Dendritic cell treated with granulocyte-macrophage colony-stimulating factor and Interleukin-4, amounts not matched to agents 40 ng/mL and 50 ng/mL, for 4 days (primary cell): ENCODE results near the gene NT5M.

ENCODE experiments used
- H3K27ac Mint-ChIP-seq: one replicate; pipeline ENCODE4 v1.8.0; 2022; ENCODE audit warnings: mild to moderate bottlenecking, mixed read lengths
- H3K27me3 Mint-ChIP-seq: one replicate; pipeline ENCODE4 v1.8.0; 2022; ENCODE audit warnings: mild to moderate bottlenecking, mixed read lengths
- H3K36me3 Mint-ChIP-seq: one replicate; pipeline ENCODE4 v1.8.0; 2022; ENCODE audit warnings: low read depth, mixed read lengths
- H3K4me1 Mint-ChIP-seq: one replicate; pipeline ENCODE4 v1.8.0; 2022; ENCODE audit warnings: low read depth, mixed read lengths
- H3K4me3 Mint-ChIP-seq: one replicate; pipeline ENCODE4 v1.8.0; 2022; ENCODE audit warnings: mild to moderate bottlenecking, moderate library complexity, mixed read lengths
- H3K9me3 Mint-ChIP-seq: one replicate; pipeline ENCODE4 v1.8.0; 2022; ENCODE audit warnings: mixed read lengths
- intact Hi-C: fragments of 100-400 bp; cut with micrococcal nuclease; formaldehyde crosslinking; loops from one replicate; pipeline ENCODE4 v1.15.0; 2022

Gene NT5M

GRCh38 chr17:17314501-17315071 lies 11.4 kb downstream of the NT5M start:
- intact Hi-C loops = loop anchor here (5.0 kb wide), 1 partner anchor 312 kb away; no protein-coding TSS in a partner anchor
- H3K4me3 Mint-ChIP-seq = no peak overlapping the region
- no peaks in the 10 kb centered on the region for H3K9me3 Mint-ChIP-seq
- no peaks in the 10 kb centered on the region for H3K4me1 Mint-ChIP-seq
- H3K27ac Mint-ChIP-seq = no peak overlapping the region
- no peaks in the 10 kb centered on the region for H3K27me3 Mint-ChIP-seq
- H3K36me3 Mint-ChIP-seq = no peaks in the 10 kb centered on the region

- intact Hi-C loops = no loop called here
- Mint-ChIP-seq H3K27me3 (no peaks in the 10 kb centered on the region), H3K4me3 (no peak overlapping the region), H3K36me3 (no peaks in the 10 kb centered on the region), H3K4me1 (no peaks in the 10 kb centered on the region), H3K27ac (no peak overlapping the region), H3K9me3 (no peaks in the 10 kb centered on the region)
Measured at GRCh38 chr17:17315142-17315821, 12.1 kb downstream of the NT5M start.

DNA sequence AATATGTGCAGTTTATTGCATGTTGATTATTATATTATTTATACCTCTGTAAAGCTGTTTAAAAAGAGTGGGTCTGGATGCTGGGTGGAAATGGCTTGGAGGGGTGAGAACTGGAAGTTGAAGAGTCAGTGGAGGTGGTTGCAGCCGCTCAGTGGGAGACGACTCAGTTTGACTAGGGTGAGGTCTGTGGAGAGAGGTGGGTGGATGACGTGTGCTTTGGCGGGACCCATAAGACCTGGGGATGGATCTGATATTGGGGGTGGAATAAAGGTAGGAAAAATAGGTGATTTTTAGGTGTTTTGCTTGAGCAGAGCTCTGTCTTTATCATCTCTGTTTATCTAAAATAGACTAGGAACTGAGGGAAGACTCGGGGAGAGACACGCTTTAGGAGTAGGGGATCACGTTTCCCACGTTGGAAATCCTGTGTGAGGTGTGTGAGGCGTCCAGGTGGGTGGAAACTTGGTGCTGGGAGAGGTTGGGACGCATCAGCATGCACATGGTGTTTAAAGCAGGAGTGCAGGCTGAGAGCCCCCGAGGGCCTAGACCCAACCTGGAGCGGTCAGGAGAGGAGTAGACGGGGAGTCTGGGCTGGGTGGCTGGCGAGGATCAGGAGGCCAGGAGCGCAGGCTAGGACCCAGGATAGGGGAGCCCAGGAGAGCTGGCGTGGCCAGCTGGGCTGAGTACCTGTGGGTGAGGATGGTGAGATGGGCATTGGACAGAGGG lies 17.2 kb downstream of the NT5M start:
- no peaks in the 10 kb centered on the region for H3K9me3 Mint-ChIP-seq
- no peaks in the 10 kb centered on the region for H3K36me3 Mint-ChIP-seq
- H3K27me3 Mint-ChIP-seq = no peaks in the 10 kb centered on the region
- intact Hi-C loops = no loop called here
- no peak overlapping the region for H3K27ac Mint-ChIP-seq
- no peak overlapping the region for H3K4me3 Mint-ChIP-seq
- no peaks in the 10 kb centered on the region for H3K4me1 Mint-ChIP-seq

- intact Hi-C loops = no loop called here
- H3K9me3 Mint-ChIP-seq = no peaks in the 10 kb centered on the region
- no peaks in the 10 kb centered on the region for H3K27me3 Mint-ChIP-seq
- no peaks in the 10 kb centered on the region for H3K36me3 Mint-ChIP-seq
- H3K4me3 Mint-ChIP-seq = no peak overlapping the region
- no peak overlapping the region for H3K27ac Mint-ChIP-seq
- no peaks in the 10 kb centered on the region for H3K4me1 Mint-ChIP-seq
Measured at GRCh38 chr17:17320911-17321220, 17.7 kb downstream of the NT5M start.

GRCh38 chr17:17321356-17322025 lies 18.3 kb downstream of the NT5M start:
- Mint-ChIP-seq H3K9me3 (no peaks in the 10 kb centered on the region), H3K4me3 (no peak overlapping the region), H3K27me3 (no peaks in the 10 kb centered on the region), H3K27ac (no peak overlapping the region), H3K36me3 (no peaks in the 10 kb centered on the region), H3K4me1 (no peaks in the 10 kb centered on the region)
- intact Hi-C loops = no loop called here

DNA sequence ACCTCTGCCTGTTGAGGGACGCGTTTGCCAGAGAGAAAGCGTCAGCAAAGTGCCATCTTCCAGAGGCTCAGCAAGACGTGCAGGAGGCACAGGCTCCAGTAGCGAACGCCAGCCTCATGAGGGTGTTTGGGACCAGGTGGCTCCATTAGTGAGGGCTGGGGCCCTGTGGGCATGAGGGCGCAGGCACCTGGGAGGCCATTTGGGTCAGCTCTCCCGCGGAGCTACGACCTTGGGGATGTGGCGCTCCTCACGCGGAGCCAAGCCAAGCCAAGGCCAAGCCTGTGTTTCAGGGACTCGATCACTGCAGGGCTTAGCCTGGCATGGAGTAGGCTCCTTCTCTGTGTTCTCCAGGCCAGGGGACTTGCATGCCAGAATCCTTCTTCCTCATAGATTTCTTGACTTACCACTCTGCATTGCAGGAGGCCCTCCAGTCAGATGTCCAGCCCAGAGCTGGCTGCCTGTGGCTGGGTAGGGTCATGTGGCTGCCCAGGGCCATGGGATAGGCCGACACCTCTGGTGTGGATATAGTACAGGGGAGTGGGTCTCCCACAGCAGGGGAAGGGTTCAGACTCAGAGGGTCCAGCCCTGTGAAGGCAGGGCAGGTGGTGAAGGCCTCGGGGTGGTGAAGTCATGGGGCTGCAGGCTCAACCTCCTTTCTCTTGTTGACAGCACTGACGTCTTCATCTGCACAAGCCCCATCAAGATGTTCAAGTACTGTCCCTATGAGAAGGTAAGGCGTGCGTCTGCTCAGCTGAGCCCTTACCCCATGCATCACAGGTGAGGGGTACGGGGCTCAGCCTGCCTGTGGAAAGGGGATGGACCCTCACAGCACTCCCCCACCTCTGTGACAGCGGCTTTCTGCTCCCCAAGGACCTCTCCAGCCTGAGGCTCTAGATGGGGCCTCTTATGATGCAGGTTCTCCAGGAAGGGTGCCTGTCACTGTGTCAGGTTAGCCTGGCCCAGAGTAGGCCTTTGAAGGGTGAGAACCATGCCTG lies 19.6 kb downstream of the NT5M start:
- no peaks in the 10 kb centered on the region for H3K9me3 Mint-ChIP-seq
- intact Hi-C loops = no loop called here
- no peak overlapping the region for H3K27ac Mint-ChIP-seq
- no peaks in the 10 kb centered on the region for H3K36me3 Mint-ChIP-seq
- H3K27me3 Mint-ChIP-seq = no peaks in the 10 kb centered on the region
- no peak overlapping the region for H3K4me3 Mint-ChIP-seq
- no peaks in the 10 kb centered on the region for H3K4me1 Mint-ChIP-seq

DNA sequence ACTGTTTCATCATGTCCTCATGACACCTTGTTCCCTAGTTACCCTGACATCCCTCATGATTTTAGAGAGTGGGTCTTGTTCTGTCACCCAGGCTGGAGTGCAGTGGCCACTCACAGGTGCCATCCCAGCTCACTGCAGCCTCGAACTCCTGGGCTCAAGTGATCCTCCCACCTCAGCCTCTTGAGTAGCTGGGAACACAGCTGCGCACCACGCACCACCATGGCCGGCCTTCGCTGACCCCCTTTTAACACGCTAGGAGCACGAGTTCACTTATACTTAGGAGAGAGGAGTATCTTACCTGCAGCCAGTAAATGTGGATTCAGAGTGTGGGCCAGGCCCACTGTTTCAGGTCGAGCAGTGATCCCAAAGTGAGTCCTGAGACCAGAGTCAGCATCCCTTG lies 21.4 kb downstream of the NT5M start:
- Mint-ChIP-seq H3K36me3 (no peaks in the 10 kb centered on the region), H3K9me3 (no peaks in the 10 kb centered on the region), H3K4me3 (no peak overlapping the region), H3K27ac (no peak overlapping the region), H3K4me1 (no peaks in the 10 kb centered on the region), H3K27me3 (no peaks in the 10 kb centered on the region)
- intact Hi-C loops = no loop called here

DNA sequence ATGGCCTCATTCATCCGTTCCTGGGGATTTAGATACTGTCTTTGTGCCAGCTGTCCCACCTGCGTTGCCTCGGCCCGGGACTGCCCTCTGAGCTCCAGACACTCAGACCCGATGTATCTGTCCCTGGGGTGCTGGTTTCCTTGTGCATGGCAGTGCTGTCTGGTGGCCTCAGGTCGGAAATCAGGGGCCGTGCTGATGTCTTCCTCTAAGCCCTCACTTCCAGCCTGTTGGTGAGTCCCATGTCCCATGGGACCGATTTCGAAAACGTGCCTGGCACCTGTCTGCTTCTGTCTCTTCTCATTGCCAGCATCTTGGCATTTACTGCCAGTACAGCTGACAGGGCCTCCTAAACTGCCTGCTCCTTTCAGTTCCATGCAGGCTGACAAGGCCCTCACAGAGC lies 22.1 kb downstream of the NT5M start:
- Mint-ChIP-seq H3K36me3 (no peaks in the 10 kb centered on the region), H3K4me3 (no peak overlapping the region), H3K27ac (no peak overlapping the region), H3K4me1 (no peaks in the 10 kb centered on the region), H3K9me3 (no peaks in the 10 kb centered on the region), H3K27me3 (no peaks in the 10 kb centered on the region)
- intact Hi-C loops = no loop called here

DNA sequence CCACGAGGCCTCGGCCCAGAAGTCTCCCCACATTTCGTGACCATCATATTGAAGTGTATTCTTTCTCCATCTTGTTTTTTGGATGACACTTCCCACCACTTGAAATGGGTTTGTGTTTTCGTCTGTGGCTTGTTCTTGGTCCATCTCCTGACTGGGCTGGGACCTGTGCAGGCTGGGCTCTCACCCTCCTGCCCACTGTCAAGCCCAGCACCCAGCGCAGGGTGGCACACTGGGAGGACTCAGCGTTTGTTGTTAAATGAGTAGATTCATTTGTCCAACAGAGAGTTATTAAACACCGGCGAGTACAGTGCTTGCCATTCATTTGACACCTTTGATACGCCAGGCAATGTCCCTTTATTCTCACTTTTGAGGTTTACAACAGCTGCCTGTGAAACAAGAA lies 22.6 kb downstream of the NT5M start:
- Mint-ChIP-seq H3K27me3 (no peaks in the 10 kb centered on the region), H3K4me1 (no peaks in the 10 kb centered on the region), H3K4me3 (no peak overlapping the region), H3K9me3 (no peaks in the 10 kb centered on the region), H3K27ac (no peak overlapping the region), H3K36me3 (no peaks in the 10 kb centered on the region)
- intact Hi-C loops = no loop called here

GRCh38 chr17:17326275-17326875 lies 23.2 kb downstream of the NT5M start:
- Mint-ChIP-seq H3K27ac (no peak overlapping the region), H3K4me1 (no peaks in the 10 kb centered on the region), H3K9me3 (no peaks in the 10 kb centered on the region), H3K36me3 (no peaks in the 10 kb centered on the region), H3K4me3 (no peak overlapping the region), H3K27me3 (no peaks in the 10 kb centered on the region)
- intact Hi-C loops = no loop called here

- no peaks in the 10 kb centered on the region for H3K4me1 Mint-ChIP-seq
- no peaks in the 10 kb centered on the region for H3K9me3 Mint-ChIP-seq
- H3K27me3 Mint-ChIP-seq = no peaks in the 10 kb centered on the region
- H3K36me3 Mint-ChIP-seq = no peaks in the 10 kb centered on the region
- intact Hi-C loops = no loop called here
- no peak overlapping the region for H3K27ac Mint-ChIP-seq
- H3K4me3 Mint-ChIP-seq = no peak overlapping the region
Measured at GRCh38 chr17:17328251-17328650, 25.1 kb downstream of the NT5M start.

GRCh38 chr17:17341452-17341851 lies 38.3 kb downstream of the NT5M start:
- H3K27ac Mint-ChIP-seq = no peak overlapping the region
- H3K9me3 Mint-ChIP-seq = no peaks in the 10 kb centered on the region
- no peak overlapping the region for H3K4me3 Mint-ChIP-seq
- intact Hi-C loops = no loop called here
- H3K36me3 Mint-ChIP-seq = no peaks in the 10 kb centered on the region
- no peaks in the 10 kb centered on the region for H3K27me3 Mint-ChIP-seq
- peaks cover 6% of the 10 kb centered on the region for H3K4me1 Mint-ChIP-seq

GRCh38 chr17:17342242-17342945 lies 39.2 kb downstream of the NT5M start:
- no peaks in the 10 kb centered on the region for H3K9me3 Mint-ChIP-seq

More at GRCh38 chr17:17342242-17342945, 39.2 kb downstream of the NT5M start:
- no peaks in the 10 kb centered on the region for H3K36me3 Mint-ChIP-seq
- no peaks in the 10 kb centered on the region for H3K27me3 Mint-ChIP-seq
- no peak overlapping the region for H3K4me3 Mint-ChIP-seq
- peaks cover 6% of the 10 kb centered on the region for H3K4me1 Mint-ChIP-seq
- no peak overlapping the region for H3K27ac Mint-ChIP-seq
- intact Hi-C loops = no loop called here
